ENCODE data around the gene HRH3.

The HRH3 gene

GRCh38 chr20:62171245-62171644 is 48.8 kb downstream of the HRH3 start:
- H3K4me3 ChIP-seq (ENCODE audit: insufficient read depth in 1 of 2, low read depth in 1 of 2, low read length in 2 of 2), result no peak overlapping the region
- no peaks in the 10 kb centered on the region for H3K9me3 ChIP-seq (ENCODE audit: control insufficient read depth, low read length)
- no peak overlapping the region for H2AK5ac ChIP-seq (ENCODE audit: low read length, severe bottlenecking)
- no peak overlapping the region for H2BK5ac ChIP-seq (ENCODE audit: low read depth, low read length, poor library complexity, severe bottlenecking)
- H3K4ac ChIP-seq (ENCODE audit: low read depth in 1 of 2, low read length in 2 of 2), result no peak overlapping the region
- H4K91ac ChIP-seq (ENCODE audit: low read length), result no peak overlapping the region
- peaks cover 60 to 67% of the 10 kb centered on the region in 2 experiments for H3K36me3 ChIP-seq (ENCODE audit: control insufficient read depth in 1 of 2, insufficient read depth in 2 of 2, low read depth in 1 of 2, low read length in 2 of 2)
- no peaks in the 10 kb centered on the region for H3K27me3 ChIP-seq (ENCODE audit: control insufficient read depth in 1 of 2, insufficient read depth in 1 of 2, low read length in 2 of 2)
- 96% methylated on average over 8 of the region's 8 CpGs for WGBS
- no peak overlapping the region for H3K9ac ChIP-seq (ENCODE audit: low read length)
- H4K8ac ChIP-seq (ENCODE audit: low read length), result no peak overlapping the region
- H3K4me1 ChIP-seq (ENCODE audit: control insufficient read depth, insufficient read depth, low read depth, low read length), result no peaks in the 10 kb centered on the region
- no peak overlapping the region for H3K27ac ChIP-seq (ENCODE audit: low read length, poor library complexity, severe bottlenecking)
- H3K14ac ChIP-seq (ENCODE audit: low read length in 2 of 2), result no peak overlapping the region
- no peak overlapping the region for H2BK15ac ChIP-seq (ENCODE audit: low read depth, poor library complexity, severe bottlenecking)
- no peak overlapping the region for H3K23ac ChIP-seq (ENCODE audit: low read length in 2 of 2)
- H2BK120ac ChIP-seq (ENCODE audit: low read depth, low read length), result no peak overlapping the region
- no peak overlapping the region for H2AFZ ChIP-seq (ENCODE audit: low read depth, low read length)
- peaks cover 21% of the 10 kb centered on the region for H3K79me1 ChIP-seq (replicated peaks; ENCODE audit: low read length, poor library complexity, severe bottlenecking)
- no peak overlapping the region for H2BK12ac ChIP-seq (ENCODE audit: low read length in 2 of 2)
- DNase-seq, result no peak
- no peak overlapping the region for H3K4me2 ChIP-seq (ENCODE audit: low read length, poor library complexity, severe bottlenecking)
- no peak overlapping the region for H3K18ac ChIP-seq (ENCODE audit: low read depth in 1 of 2, low read length in 2 of 2)

- H2AFZ ChIP-seq (ENCODE audit: low read depth, low read length), result no peak overlapping the region
- no peak overlapping the region for H3K4me2 ChIP-seq (ENCODE audit: low read length, poor library complexity, severe bottlenecking)
- peaks cover 26% of the 10 kb centered on the region for H3K79me1 ChIP-seq (replicated peaks; ENCODE audit: low read length, poor library complexity, severe bottlenecking)
- no peak overlapping the region for H2BK15ac ChIP-seq (ENCODE audit: low read depth, poor library complexity, severe bottlenecking)
- H3K36me3 ChIP-seq (ENCODE audit: control insufficient read depth in 1 of 2, insufficient read depth in 2 of 2, low read depth in 1 of 2, low read length in 2 of 2), result peaks cover 60 to 68% of the 10 kb centered on the region in 2 experiments
- H2BK5ac ChIP-seq (ENCODE audit: low read depth, low read length, poor library complexity, severe bottlenecking), result no peak overlapping the region
- H3K9me3 ChIP-seq (ENCODE audit: control insufficient read depth, low read length), result no peaks in the 10 kb centered on the region
- no peak overlapping the region for H3K14ac ChIP-seq (ENCODE audit: low read length in 2 of 2)
- DNase-seq, result no peak
- H4K91ac ChIP-seq (ENCODE audit: low read length), result no peak overlapping the region
- no peak overlapping the region for H3K23ac ChIP-seq (ENCODE audit: low read length in 2 of 2)
- no peak overlapping the region for H2AK5ac ChIP-seq (ENCODE audit: low read length, severe bottlenecking)
- no peaks in the 10 kb centered on the region for H3K27me3 ChIP-seq (ENCODE audit: control insufficient read depth in 1 of 2, insufficient read depth in 1 of 2, low read length in 2 of 2)
- H3K4ac ChIP-seq (ENCODE audit: low read depth in 1 of 2, low read length in 2 of 2), result no peak overlapping the region
- WGBS, result 98% methylated on average over 8 of the region's 9 CpGs
- no peak overlapping the region for H3K9ac ChIP-seq (ENCODE audit: low read length)
- H3K4me3 ChIP-seq (ENCODE audit: insufficient read depth in 1 of 2, low read depth in 1 of 2, low read length in 2 of 2), result no peak overlapping the region
- H3K27ac ChIP-seq (ENCODE audit: low read length, poor library complexity, severe bottlenecking), result no peak overlapping the region
- H2BK12ac ChIP-seq (ENCODE audit: low read length in 2 of 2), result no peak overlapping the region
- no peak overlapping the region for H4K8ac ChIP-seq (ENCODE audit: low read length)
- H3K18ac ChIP-seq (ENCODE audit: low read depth in 1 of 2, low read length in 2 of 2), result no peak overlapping the region
- H3K4me1 ChIP-seq (ENCODE audit: control insufficient read depth, insufficient read depth, low read depth, low read length), result no peaks in the 10 kb centered on the region
- no peak overlapping the region for H2BK120ac ChIP-seq (ENCODE audit: low read depth, low read length)
Observed at GRCh38 chr20:62170536-62170935, 49.5 kb downstream of the HRH3 start.

GRCh38 chr20:62168890-62169435 is 51.1 kb downstream of the HRH3 start:
- Histone ChIP-seq H4K91ac (ENCODE audit: low read length) (no peak overlapping the region), H2BK15ac (ENCODE audit: low read depth, poor library complexity, severe bottlenecking) (no peak overlapping the region), H2BK12ac (ENCODE audit: low read length in 2 of 2) (no peak overlapping the region), H3K14ac (ENCODE audit: low read length in 2 of 2) (no peak overlapping the region), H2AK5ac (ENCODE audit: low read length, severe bottlenecking) (no peak overlapping the region), H3K4me3 (ENCODE audit: insufficient read depth in 1 of 2, low read depth in 1 of 2, low read length in 2 of 2) (no peak overlapping the region), H3K36me3 (ENCODE audit: control insufficient read depth in 1 of 2, insufficient read depth in 2 of 2, low read depth in 1 of 2, low read length in 2 of 2) (peaks cover 60 to 68% of the 10 kb centered on the region in 2 experiments), H3K79me1 (replicated peaks; ENCODE audit: low read length, poor library complexity, severe bottlenecking) (peaks cover 20% of the 10 kb centered on the region), H4K8ac (ENCODE audit: low read length) (no peak overlapping the region), H3K18ac (ENCODE audit: low read depth in 1 of 2, low read length in 2 of 2) (no peak overlapping the region), H3K9ac (ENCODE audit: low read length) (no peak overlapping the region), H3K4ac (ENCODE audit: low read depth in 1 of 2, low read length in 2 of 2) (no peak overlapping the region), H2BK120ac (ENCODE audit: low read depth, low read length) (no peak overlapping the region), H3K27ac (ENCODE audit: low read length, poor library complexity, severe bottlenecking) (no peak overlapping the region), H3K23ac (ENCODE audit: low read length in 2 of 2) (no peak overlapping the region), H3K4me1 (ENCODE audit: control insufficient read depth, insufficient read depth, low read depth, low read length) (no peaks in the 10 kb centered on the region), H2BK5ac (ENCODE audit: low read depth, low read length, poor library complexity, severe bottlenecking) (no peak overlapping the region), H2AFZ (ENCODE audit: low read depth, low read length) (no peak overlapping the region), H3K9me3 (ENCODE audit: control insufficient read depth, low read length) (no peaks in the 10 kb centered on the region), H3K27me3 (ENCODE audit: control insufficient read depth in 1 of 2, insufficient read depth in 1 of 2, low read length in 2 of 2) (no peaks in the 10 kb centered on the region), H3K4me2 (ENCODE audit: low read length, poor library complexity, severe bottlenecking) (no peak overlapping the region)
- 97% methylated on average over 21 of the region's 23 CpGs for WGBS
- DNase-seq, result no peak

- H3K18ac ChIP-seq (ENCODE audit: low read depth in 1 of 2, low read length in 2 of 2), result no peak overlapping the region
- H2BK12ac ChIP-seq (ENCODE audit: low read length in 2 of 2), result no peak overlapping the region
- no peak overlapping the region for H2BK5ac ChIP-seq (ENCODE audit: low read depth, low read length, poor library complexity, severe bottlenecking)
- H2BK120ac ChIP-seq (ENCODE audit: low read depth, low read length), result no peak overlapping the region
- H3K27me3 ChIP-seq (ENCODE audit: control insufficient read depth in 1 of 2, insufficient read depth in 1 of 2, low read length in 2 of 2), result no peaks in the 10 kb centered on the region
- no peak overlapping the region for H2AK5ac ChIP-seq (ENCODE audit: low read length, severe bottlenecking)
- no peaks in the 10 kb centered on the region for H3K4me1 ChIP-seq (ENCODE audit: control insufficient read depth, insufficient read depth, low read depth, low read length)
- no peak for DNase-seq
- H3K4me3 ChIP-seq (ENCODE audit: insufficient read depth in 1 of 2, low read depth in 1 of 2, low read length in 2 of 2), result no peak overlapping the region
- no peak overlapping the region for H2BK15ac ChIP-seq (ENCODE audit: low read depth, poor library complexity, severe bottlenecking)
- WGBS, result over 99% methylated on average over 4 of the region's 4 CpGs
- H3K4me2 ChIP-seq (ENCODE audit: low read length, poor library complexity, severe bottlenecking), result no peak overlapping the region
- no peak overlapping the region for H3K4ac ChIP-seq (ENCODE audit: low read depth in 1 of 2, low read length in 2 of 2)
- peaks cover 66 to 75% of the 10 kb centered on the region in 2 experiments for H3K36me3 ChIP-seq (ENCODE audit: control insufficient read depth in 1 of 2, insufficient read depth in 2 of 2, low read depth in 1 of 2, low read length in 2 of 2)
- no peak overlapping the region for H3K14ac ChIP-seq (ENCODE audit: low read length in 2 of 2)
- no peak overlapping the region for H3K23ac ChIP-seq (ENCODE audit: low read length in 2 of 2)
- H2AFZ ChIP-seq (ENCODE audit: low read depth, low read length), result no peak overlapping the region
- no peak overlapping the region for H3K9ac ChIP-seq (ENCODE audit: low read length)
- no peaks in the 10 kb centered on the region for H3K9me3 ChIP-seq (ENCODE audit: control insufficient read depth, low read length)
- H4K8ac ChIP-seq (ENCODE audit: low read length), result no peak overlapping the region
- no peak overlapping the region for H4K91ac ChIP-seq (ENCODE audit: low read length)
- no peak overlapping the region for H3K27ac ChIP-seq (ENCODE audit: low read length, poor library complexity, severe bottlenecking)
- H3K79me1 ChIP-seq (replicated peaks; ENCODE audit: low read length, poor library complexity, severe bottlenecking), result peaks cover 22% of the 10 kb centered on the region
Observed at GRCh38 chr20:62168061-62168460, 52.0 kb downstream of the HRH3 start.

Data from mesenchymal stem cell (in vitro differentiated cells and primary cell).